HG03135 (cell line): ENCODE data around the gene TUT4.
"Not testable (repeated sequence)": the region's sequence is repeated elsewhere in the genome, so short reads cannot be mapped to it uniquely, and the experiment has no call there.

ENCODE experiments used
- ATAC-seq: cut with Tn5 transposase; IDR thresholded peaks from one replicate; pipeline ENCODE4 v1.9.1; 2021; ENCODE audit warnings: mild to moderate bottlenecking, moderate library complexity; ENCODE audit not compliant: unreplicated experiment

Gene TUT4, protein sequence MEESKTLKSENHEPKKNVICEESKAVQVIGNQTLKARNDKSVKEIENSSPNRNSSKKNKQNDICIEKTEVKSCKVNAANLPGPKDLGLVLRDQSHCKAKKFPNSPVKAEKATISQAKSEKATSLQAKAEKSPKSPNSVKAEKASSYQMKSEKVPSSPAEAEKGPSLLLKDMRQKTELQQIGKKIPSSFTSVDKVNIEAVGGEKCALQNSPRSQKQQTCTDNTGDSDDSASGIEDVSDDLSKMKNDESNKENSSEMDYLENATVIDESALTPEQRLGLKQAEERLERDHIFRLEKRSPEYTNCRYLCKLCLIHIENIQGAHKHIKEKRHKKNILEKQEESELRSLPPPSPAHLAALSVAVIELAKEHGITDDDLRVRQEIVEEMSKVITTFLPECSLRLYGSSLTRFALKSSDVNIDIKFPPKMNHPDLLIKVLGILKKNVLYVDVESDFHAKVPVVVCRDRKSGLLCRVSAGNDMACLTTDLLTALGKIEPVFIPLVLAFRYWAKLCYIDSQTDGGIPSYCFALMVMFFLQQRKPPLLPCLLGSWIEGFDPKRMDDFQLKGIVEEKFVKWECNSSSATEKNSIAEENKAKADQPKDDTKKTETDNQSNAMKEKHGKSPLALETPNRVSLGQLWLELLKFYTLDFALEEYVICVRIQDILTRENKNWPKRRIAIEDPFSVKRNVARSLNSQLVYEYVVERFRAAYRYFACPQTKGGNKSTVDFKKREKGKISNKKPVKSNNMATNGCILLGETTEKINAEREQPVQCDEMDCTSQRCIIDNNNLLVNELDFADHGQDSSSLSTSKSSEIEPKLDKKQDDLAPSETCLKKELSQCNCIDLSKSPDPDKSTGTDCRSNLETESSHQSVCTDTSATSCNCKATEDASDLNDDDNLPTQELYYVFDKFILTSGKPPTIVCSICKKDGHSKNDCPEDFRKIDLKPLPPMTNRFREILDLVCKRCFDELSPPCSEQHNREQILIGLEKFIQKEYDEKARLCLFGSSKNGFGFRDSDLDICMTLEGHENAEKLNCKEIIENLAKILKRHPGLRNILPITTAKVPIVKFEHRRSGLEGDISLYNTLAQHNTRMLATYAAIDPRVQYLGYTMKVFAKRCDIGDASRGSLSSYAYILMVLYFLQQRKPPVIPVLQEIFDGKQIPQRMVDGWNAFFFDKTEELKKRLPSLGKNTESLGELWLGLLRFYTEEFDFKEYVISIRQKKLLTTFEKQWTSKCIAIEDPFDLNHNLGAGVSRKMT (N-terminal part only)

DNA sequence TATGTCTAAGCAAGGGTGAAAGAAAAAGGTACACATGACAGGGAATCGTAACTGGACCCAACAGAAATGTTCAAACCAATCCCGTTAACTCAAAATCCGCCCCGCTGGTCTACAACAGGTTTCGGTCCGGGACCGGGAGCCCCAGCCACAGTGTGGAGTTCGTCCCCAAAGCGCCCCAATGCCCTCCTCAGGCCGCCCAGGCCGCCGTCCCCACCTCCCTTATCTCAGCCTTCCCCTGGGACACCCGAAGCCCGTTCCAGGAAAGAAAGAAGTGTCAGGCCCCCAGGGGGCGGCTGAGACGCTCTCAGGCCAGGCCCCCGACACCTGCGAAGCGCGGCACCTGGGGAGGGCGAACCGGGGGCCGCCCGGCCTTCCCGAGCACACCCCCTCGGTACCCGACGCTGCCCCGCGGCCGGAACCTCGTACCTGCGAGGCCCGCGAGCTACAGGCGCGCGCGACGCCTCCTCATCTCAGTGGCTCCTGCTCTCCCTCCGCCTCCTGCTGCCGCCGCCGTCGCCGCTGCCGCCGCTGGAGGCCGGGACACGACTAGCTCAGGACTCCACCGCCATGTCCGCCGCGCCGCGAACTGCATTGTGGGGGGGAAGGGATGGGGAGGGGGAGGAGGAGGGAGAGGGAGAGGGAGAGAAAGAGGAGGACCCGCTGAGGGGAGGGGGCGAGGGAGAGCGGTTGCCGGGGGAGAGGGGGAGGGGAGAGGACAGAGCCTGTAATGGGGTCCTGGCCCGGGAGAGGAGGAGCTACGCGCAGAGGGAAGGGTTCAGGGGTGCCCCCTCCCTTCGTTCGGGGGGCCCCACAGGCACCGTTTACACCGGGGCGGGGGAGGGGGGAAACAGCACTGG, at the start of gene TUT4:
Gene TUT4, minus strand, starts transcription at position 588 of the 857 bp plus-strand sequence. CDS start 26,812 bp downstream, outside the sequence.
- ATAC-seq = peak; percentile 46

DNA sequence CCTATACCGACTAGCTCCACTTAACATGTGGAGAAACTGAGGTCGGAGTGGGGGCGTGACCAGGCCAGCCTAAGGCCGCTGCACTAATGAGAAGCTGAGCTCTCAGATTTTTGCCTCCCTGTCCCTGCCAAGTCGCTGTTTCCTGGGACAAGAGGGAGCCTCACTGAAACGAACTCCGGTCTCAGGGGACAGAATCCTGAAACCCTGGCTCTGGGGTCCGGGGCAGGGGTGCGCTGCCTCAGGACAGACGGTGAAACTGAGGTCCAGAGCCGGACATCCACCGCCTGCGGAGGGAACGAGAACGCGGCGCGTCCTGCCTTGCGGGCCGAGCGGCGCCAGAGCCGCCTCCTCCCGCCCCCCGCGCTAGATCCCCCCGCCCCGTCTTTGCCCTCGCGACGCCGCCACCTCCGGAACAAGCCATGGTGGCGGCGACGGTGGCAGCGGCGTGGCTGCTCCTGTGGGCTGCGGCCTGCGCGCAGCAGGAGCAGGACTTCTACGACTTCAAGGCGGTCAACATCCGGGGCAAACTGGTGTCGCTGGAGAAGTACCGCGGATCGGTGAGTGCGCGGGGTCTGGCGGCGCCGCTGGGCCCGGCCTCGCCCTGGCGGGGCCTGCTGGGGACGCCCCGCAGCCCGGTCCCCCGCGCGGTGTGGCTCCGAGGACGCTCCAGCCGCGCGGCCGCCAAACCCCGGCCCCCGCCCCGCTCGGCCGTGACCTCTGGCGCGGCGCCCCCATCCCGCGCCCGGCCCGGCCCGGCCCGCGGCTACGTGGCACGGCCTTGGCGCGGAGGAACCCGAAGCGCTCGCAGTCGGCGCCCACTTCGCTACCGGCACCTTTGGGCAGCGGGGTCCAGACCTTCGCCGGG, 49.3 kb upstream of the TUT4 start, which contains the start of gene GPX7:
Gene GPX7, plus strand, starts transcription at position 381 of the 865 bp plus-strand sequence. Its CDS starts 39 bp downstream, at position 420.
- ATAC-seq = no peak

DNA sequence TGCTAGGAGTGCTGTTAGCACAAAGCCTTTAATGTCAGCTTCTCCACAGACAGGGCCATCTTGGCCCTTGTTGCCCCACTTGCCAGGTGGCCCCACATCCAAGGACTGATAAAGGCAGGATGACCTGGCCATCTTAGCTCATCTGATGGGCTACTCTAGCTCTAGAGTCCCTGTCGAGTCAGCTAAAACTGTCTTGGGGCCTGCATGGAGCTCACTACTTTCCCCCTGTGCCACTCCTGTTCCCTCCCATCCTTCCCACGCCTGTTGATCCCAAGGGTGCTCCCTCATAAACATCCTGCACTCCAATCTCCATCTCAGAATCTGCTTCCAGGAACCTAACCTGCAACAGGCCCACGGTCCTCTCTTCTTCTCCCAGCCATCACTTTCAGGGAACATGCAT, 48.6 kb upstream of the TUT4 start:
- no peak for ATAC-seq

DNA sequence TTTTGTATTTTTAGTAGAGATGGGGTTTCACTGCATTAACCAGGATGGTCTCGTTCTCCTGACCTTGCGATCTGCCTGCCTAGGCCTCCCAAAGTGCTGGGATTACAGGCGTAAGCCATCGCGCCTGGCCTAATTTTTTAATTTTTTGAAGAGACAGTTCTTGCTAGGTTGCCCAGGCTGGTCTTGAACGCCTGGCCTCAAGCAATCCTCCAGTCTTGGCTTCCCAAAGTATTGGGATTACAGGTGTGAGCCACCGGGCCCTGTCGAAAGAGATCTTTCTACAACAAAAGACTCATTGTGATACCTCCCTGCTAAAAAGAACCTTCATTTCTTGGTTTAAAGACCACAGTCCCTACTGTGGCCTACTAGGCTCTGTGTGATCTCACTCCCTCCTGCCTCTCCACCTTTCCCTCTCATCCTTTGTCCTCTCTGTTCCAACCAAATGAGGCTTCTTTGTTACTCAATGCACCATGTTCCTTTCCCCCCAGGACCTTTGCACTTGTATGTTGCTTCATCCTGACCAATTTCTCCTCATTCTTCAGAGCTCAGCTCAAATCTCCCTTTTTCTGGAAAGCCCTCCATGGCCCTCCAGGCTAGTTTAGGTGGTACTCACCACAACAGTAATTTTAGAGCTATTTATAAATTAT, 47.8 kb upstream of the TUT4 start:
- ATAC-seq = no peak

DNA sequence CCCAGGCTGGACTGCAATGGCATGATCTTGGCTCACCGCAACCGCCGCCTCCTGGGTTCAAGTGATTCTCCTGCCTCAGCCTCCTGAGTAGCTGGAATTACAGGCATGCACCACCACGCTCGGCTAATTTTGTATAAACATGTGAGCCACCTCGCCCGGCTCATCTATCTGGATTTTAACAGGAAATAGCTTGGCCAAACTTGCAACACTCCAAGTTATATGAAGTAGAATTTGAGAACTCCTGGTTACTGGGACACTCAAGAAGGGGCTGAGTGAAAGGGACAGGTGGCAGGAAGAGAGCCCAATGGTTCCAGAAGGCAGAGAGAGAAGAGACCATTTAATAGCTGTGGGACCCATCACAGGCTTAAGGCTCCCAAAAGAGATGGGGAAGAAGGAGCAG, 46.3 kb upstream of the TUT4 start:
- no peak for ATAC-seq

DNA sequence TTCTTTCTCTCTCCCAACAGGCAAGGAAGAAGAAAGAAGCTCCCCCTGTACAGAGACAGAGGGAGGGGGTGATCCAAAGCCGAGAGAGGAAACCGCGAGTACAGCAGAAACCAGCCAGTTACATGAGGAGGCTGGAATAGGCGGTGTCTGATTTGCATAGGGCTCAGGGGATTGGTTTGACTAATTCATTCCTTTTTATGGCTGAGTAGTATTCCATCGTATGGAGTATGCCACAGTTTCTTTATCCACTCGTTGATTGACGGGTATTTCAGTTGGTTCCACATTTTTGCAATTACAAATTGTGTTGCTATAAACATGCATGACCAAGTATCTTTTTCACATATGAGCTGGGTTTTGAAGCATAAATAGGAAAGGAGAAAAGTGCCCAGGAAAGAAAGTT, 45.8 kb upstream of the TUT4 start:
- ATAC-seq = no peak

DNA sequence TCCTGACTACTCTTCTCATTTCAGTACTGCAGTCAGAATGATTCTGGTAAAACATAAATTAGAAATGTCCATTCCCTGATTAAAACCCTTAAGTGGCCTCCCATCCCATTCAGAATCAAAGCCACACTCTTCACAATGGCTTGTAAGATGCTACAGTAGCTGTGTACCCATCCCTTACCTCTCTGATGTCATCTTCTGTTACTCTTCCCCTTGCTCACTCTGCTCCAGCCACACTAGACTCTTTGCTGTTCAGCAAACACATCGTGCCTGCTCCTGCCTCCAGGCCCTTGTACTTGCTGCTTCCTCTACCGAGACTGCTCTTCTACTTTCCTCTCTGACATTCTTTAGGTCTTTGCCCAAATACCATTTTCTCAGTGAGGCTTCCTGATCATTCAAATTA, 45.0 kb upstream of the TUT4 start:
- no peak for ATAC-seq

DNA sequence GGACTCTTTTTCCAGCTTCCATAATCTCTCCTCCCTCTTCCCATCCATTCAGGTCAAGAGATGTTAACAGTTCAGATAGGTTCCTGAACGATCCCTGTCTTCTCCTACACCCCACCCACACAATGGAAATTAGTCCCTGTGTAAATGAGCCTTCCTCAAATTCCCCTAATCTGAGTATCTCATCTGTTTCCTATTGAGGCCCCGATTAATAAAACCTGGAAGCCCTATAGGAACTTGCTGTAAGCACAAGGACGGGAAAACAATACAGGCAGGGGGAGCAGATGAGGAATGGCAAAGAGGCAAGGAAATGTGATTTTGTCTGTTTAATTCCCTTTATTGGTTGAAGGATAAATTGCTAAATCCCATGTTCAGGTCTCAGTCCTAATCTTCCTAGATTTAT, 42.2 kb upstream of the TUT4 start:
- no peak for ATAC-seq

DNA sequence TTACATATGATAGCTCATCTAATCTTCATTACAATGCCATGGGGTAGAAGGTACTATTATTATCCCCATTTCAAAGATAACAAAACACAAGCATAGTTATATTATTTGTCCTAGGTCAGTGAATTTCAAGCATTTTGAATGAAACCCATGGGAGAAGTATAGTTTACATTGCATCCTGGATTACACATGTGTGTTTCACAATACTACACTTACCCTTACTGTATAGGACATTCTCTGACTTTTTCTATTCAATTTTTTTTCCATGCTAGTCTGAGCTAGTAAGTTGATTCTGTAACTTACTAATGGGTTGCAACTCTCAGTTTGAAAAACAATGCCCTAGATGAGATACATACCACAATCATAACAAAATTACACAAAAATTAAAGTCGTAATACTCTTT, 40.6 kb upstream of the TUT4 start:
- no peak for ATAC-seq

DNA sequence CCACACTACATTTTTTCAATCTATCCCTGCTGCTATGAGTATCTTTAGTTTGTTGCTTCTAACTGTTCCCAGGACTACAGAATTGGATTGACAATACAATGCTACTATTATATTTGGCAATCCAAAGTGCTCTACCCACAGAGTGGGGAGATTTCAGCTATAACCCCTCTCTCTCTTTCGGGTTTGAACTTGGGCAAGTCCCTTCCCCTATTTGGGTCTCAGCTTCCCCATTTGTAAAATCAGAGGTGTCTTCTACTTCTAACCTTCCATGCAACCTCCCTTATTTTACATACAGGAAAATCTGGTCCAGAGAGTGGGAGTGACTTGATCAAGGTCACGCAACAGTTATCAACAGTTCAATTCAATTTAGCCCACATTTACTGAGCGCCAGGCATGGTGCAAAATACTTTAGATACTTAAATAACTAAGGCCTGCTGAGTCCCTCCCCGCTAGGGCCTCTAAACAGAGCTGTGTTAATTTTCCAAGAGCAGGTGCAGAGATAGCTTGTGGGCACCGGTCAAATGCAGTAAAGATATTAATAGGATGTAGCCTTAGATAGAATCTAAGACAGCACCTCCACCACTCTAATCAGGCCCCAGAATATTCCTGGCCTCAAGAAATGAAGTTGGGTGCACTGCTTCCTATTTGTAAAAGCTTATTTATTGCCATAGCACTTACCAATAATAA, 39.9 kb upstream of the TUT4 start:
- no peak for ATAC-seq

DNA sequence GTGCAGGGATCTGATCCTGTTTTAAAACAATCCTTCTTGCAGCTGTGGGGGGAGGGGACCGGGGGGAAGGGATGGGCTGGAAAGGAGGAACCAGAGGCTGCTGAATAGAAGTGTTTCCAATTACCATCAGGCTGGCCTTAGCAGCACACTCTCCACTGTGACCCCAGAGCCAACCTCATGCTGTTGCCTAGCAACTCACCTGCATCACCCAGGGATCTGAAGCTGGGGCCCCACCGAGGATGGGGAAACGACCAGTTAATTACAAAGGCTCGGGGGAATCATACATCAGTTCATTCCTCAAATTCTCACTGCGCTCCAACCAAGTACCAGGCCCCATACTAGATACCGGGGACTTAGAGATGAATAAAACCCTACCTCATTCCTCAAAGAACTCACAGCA, 37.4 kb upstream of the TUT4 start:
- no peak for ATAC-seq

DNA sequence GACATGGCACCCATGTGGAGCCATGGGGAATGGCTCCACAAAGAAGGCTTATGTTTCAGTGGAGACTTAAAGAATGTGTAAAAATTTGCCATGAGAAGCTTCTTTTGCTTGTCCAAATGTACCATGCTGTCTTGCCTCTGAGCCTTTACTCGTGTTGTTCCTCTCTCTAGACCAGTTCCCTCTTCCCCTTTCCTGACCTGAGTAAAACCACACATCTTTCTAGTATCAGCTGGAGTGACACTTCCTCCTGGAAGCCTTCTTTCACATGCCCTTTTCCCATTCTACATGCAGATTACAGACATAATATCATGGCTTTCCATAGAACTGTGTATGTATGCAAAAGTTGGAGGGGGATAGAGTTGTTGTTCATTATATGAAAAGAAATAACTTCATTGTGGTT, 35.6 kb upstream of the TUT4 start:
- ATAC-seq = no peak

DNA sequence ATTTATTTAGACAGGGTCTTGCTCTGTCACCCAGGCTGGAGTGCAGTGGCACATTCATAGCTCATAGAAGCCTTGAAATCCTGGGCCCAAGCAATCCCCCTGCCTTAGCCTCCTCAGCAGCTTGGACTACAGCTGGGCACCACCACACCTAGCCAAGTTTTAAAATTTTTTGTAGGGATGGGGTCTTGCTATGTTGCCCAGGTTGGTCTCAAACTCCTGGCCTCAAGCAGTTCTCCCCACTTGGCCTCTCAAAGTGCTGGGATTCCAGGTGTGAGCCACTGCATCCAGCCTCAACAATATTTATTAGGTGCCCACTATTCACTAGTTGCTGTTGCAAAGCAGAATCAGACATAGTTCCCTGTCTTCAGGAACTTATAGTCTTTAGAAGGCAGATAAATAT, 35.1 kb upstream of the TUT4 start:
- ATAC-seq = no peak

DNA sequence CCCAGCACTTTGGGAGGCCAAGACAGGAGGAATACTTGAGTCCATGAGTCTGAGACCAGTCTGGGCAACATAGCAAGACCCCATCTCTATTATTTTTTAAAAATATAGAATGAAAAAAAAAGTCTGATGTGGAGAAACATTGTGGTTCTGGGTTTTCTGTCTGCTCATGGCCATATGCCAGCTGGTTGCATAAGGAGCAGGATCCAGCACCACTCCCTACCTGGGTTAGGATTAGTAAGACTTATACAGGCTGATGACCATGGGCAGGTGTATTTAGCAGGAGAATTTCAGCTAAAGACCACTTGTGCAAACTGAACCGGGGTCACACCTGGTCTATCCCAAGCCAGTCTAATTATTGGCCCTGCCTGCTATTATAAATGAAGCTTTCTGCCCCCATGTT, 32.6 kb upstream of the TUT4 start:
- ATAC-seq = no peak

DNA sequence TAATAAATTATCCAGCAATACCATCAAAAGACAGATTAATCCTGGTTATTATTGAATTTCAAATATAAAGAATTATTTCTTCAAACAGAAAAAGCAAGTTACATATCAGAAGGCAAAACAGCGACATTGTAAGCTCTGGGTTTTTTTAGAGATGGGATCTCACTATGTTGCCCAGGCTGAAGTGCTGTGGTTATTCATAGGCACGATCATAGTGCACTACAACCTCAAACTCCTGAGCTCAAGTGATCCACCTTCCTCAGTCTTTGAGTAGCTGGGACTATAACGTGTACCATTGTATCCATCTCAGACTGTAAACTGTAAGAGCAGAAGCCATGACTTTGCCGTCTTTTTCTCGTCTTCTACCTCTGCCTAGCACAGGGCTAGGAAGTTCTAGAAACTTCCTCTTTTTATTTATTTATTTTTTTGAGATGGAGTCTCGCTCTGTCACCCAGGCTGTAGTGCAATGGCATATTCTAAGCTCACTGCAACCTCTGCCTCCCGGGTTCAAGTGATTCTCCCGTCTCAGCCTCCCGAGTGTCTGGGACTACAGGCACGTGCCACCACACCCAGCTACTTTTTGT, 29.3 kb upstream of the TUT4 start:
- no peak for ATAC-seq

DNA sequence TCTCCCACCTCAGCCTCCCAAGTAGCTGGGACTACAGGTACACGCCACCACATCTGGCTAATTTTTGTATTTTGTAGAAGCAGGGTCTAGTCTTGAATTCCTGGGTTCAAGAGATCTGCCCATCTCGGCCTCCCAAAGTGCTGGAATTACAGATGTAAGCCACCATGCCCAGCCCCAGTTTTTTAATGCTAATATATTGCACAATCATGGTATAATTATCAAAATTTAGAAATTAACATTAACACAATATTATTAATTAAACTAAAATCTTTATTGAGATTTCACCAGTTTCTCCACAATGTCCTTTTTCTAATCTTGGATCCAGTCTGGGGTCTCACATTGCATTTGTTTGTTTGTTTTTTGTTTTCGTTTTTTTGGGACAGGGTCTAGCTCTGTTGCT, 27.4 kb upstream of the TUT4 start:
- no peak for ATAC-seq

DNA sequence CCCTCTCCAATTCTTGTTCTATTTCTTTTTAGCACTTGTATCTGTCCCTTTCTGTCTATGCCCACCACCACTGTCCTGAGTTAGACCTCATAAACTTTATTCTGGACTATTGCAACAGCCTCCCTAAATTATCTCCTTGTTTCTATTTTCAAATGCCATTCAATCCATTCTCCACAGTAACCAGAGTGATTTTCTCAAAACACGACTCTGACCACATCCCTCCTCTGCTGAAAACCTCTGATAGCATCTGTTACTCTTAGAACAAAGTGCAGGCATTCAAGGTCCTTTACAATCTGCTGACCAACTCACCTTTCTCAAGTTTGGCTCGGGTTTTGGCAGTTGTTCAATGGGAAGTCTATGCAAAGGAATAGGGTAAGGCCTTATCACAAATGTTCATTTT, 26.5 kb upstream of the TUT4 start:
- no peak for ATAC-seq

DNA sequence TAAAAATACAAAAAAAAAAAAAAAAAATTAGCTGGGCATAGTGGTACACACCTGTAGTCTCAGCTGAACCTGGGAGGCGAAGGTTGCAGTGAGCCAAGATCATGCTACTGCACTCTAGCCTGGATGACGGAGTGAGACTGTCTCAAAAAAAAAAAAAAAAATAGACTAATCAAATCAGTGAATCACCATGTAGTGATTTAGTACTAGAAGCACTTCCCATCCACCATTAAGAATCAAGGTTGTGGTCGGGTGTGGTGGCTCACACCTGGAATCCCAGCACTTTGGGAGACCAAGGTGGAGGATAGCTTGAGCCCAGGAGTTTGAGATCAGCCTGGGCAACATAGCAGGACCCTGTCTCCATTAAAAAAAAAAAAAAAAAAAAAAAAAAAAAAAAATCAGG, 25.2 kb upstream of the TUT4 start:
- ATAC-seq = not testable (repeated sequence)
